ENCODE measurements around the gene TMEM156. TPM values are rescaled to one million over a fixed set of nuclear protein-coding genes. Genes with fewer than 3 reads are reported as not detected.

The TMEM156 gene
- total RNA-seq, 1 experiment from 2014 or later: 14.1 TPM

- peaks cover 9% of the 10 kb centered on the region for H3K4me1 Mint-ChIP-seq (ENCODE audit: low read depth, unreplicated experiment)
- BruUV-seq (replicated peaks): no TSS peak
- H3K36me3 Mint-ChIP-seq (ENCODE audit: insufficient read depth, unreplicated experiment): no peaks in the 10 kb centered on the region
- CTCF ChIA-PET: no interaction called here
- no peak for TF ChIP-seq CTCF (IDR thresholded peaks at IDR 0.05; ENCODE audit: unreplicated experiment)
- H3K4me3 Mint-ChIP-seq (ENCODE audit: low read depth, unreplicated experiment): no peak overlapping the region
- intact Hi-C loops (cut with micrococcal nuclease; ENCODE audit: unreplicated experiment): no loop called here
- no peaks in the 10 kb centered on the region for H3K27me3 Mint-ChIP-seq (ENCODE audit: unreplicated experiment)
- no peak overlapping the region for H3K27ac Mint-ChIP-seq (ENCODE audit: unreplicated experiment)
- H3K9me3 Mint-ChIP-seq (ENCODE audit: low read depth, unreplicated experiment): no peaks in the 10 kb centered on the region
- no peak for DNase-seq
Observed at GRCh38 chr4:39024311-39024865, 7.8 kb downstream of the TMEM156 start.

- H3K9me3 Mint-ChIP-seq (ENCODE audit: low read depth, unreplicated experiment): no peaks in the 10 kb centered on the region
- DNase-seq: no peak
- no peak overlapping the region for H3K27ac Mint-ChIP-seq (ENCODE audit: unreplicated experiment)
- H3K4me1 Mint-ChIP-seq (ENCODE audit: low read depth, unreplicated experiment): peaks cover 9% of the 10 kb centered on the region
- no peak for TF ChIP-seq CTCF (IDR thresholded peaks at IDR 0.05; ENCODE audit: unreplicated experiment)
- H3K4me3 Mint-ChIP-seq (ENCODE audit: low read depth, unreplicated experiment): no peak overlapping the region
- CTCF ChIA-PET: no interaction called here
- intact Hi-C loops (cut with micrococcal nuclease; ENCODE audit: unreplicated experiment): no loop called here
- no peaks in the 10 kb centered on the region for H3K36me3 Mint-ChIP-seq (ENCODE audit: insufficient read depth, unreplicated experiment)
- no peaks in the 10 kb centered on the region for H3K27me3 Mint-ChIP-seq (ENCODE audit: unreplicated experiment)
- BruUV-seq (replicated peaks): no TSS peak
Observed at GRCh38 chr4:39023059-39023458, 9.2 kb downstream of the TMEM156 start.

DNA sequence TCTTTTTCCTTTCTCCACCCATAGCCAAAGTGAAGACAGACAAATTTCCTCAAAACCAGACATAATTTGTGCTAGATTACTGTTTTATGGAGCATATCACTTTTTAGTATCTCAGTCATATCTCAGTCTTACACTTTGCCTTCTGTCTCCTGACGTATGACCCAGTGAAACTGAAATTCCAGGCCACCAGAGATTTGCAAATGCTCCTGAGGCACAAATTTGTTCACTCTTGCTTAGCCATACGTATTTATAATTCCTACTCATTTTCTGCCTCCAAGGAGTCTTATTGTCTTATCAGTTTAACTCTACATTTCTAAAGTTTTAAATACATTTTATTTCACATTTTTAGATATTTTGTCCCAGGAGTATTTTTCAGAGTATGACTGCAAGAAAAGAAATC lies 10.0 kb downstream of the TMEM156 start:
- no peaks in the 10 kb centered on the region for H3K36me3 Mint-ChIP-seq (ENCODE audit: insufficient read depth, unreplicated experiment)
- no peak for DNase-seq
- H3K27me3 Mint-ChIP-seq (ENCODE audit: unreplicated experiment): no peaks in the 10 kb centered on the region
- no peak overlapping the region for H3K4me3 Mint-ChIP-seq (ENCODE audit: low read depth, unreplicated experiment)
- CTCF ChIA-PET: no interaction called here
- peaks cover 9% of the 10 kb centered on the region for H3K4me1 Mint-ChIP-seq (ENCODE audit: low read depth, unreplicated experiment)
- intact Hi-C loops (cut with micrococcal nuclease; ENCODE audit: unreplicated experiment): no loop called here
- H3K9me3 Mint-ChIP-seq (ENCODE audit: low read depth, unreplicated experiment): no peaks in the 10 kb centered on the region
- TF ChIP-seq CTCF (IDR thresholded peaks at IDR 0.05; ENCODE audit: unreplicated experiment): no peak
- no TSS peak for BruUV-seq (replicated peaks)
- no peak overlapping the region for H3K27ac Mint-ChIP-seq (ENCODE audit: unreplicated experiment)

GRCh38 chr4:39021631-39022030 lies 10.6 kb downstream of the TMEM156 start:
- intact Hi-C loops (cut with micrococcal nuclease; ENCODE audit: unreplicated experiment): no loop called here
- CTCF ChIA-PET: no interaction called here
- H3K27me3 Mint-ChIP-seq (ENCODE audit: unreplicated experiment): no peaks in the 10 kb centered on the region

More at GRCh38 chr4:39021631-39022030, 10.6 kb downstream of the TMEM156 start:
- no TSS peak for BruUV-seq (replicated peaks)
- no peaks in the 10 kb centered on the region for H3K36me3 Mint-ChIP-seq (ENCODE audit: insufficient read depth, unreplicated experiment)
- no peak overlapping the region for H3K27ac Mint-ChIP-seq (ENCODE audit: unreplicated experiment)
- TF ChIP-seq CTCF (IDR thresholded peaks at IDR 0.05; ENCODE audit: unreplicated experiment): no peak
- no peak overlapping the region for H3K4me3 Mint-ChIP-seq (ENCODE audit: low read depth, unreplicated experiment)
- no peak for DNase-seq
- peaks cover 2% of the 10 kb centered on the region for H3K9me3 Mint-ChIP-seq (ENCODE audit: low read depth, unreplicated experiment)
- H3K4me1 Mint-ChIP-seq (ENCODE audit: low read depth, unreplicated experiment): peaks cover 9% of the 10 kb centered on the region
